Gastrocnemius medialis (tissue), 4 donors: Measurements from ENCODE around the gene IGF2BP2.

ENCODE experiments used
- CTCF ChIP-seq, 5 experiments: fragments of 450-650 bp in 3 of 5; fragments of 200-600 bp in 2 of 5; sonication (generic) in 2 of 5; IDR thresholded peaks in 4 of 5; conservative IDR thresholded peaks in 1 of 5; 1 replicate in 4 of 5; 2 replicates in 1 of 5; pipeline ENCODE4 v1.5.1; 2016 to 2019; ENCODE audit warnings: antibody characterized with exemption in 5 of 5, mild to moderate bottlenecking in 3 of 5, moderate library complexity in 3 of 5
- POLR2A ChIP-seq, 2 donors: fragments of 450-650 bp; IDR thresholded peaks; one replicate each; pipeline ENCODE4 v1.6.1; 2017; ENCODE audit warnings: antibody characterized with exemption in 2 of 2, mild to moderate bottlenecking in 2 of 2, moderate library complexity in 2 of 2

- TF ChIP-seq POLR2A (IDR thresholded peaks at IDR 0.05): no peak
- TF ChIP-seq CTCF (IDR thresholded peaks at IDR 0.05 in 4 of 5, conservative IDR thresholded peaks at IDR 0.05 in 1 of 5): peak in 1 of 5 experiments; percentile 6
Measured at GRCh38 chr3:185677146-185677829, 147.6 kb downstream of the IGF2BP2 start.
